Pons (tissue), 1 donor: ENCODE data around the gene TEKT5.
"Not testable (repeated sequence)": the region's sequence is repeated elsewhere in the genome, so short reads cannot be mapped to it uniquely, and the experiment has no call there.

Source experiments
- DNase-seq: peaks from one replicate; pipeline ENCODE4 v3.0.0-alpha.2; 2016; ENCODE audit warnings: low spot score

Gene TEKT5

GRCh38 chr16:10658943-10659342, 35.8 kb downstream of the TEKT5 start:
- DNase-seq: no peak

- DNase-seq: no peak
These were observed 36.8 kb downstream of the TEKT5 start for GRCh38 chr16:10657925-10658324.

GRCh38 chr16:10656618-10657017, 38.1 kb downstream of the TEKT5 start:
- DNase-seq: no peak

- no peak for DNase-seq
These were observed 39.2 kb downstream of the TEKT5 start for GRCh38 chr16:10655415-10655977.

GRCh38 chr16:10654592-10655414, 39.9 kb downstream of the TEKT5 start:
- no peak for DNase-seq

GRCh38 chr16:10652730-10653590, 41.8 kb downstream of the TEKT5 start:
- no peak for DNase-seq

- not testable (repeated sequence) for DNase-seq
These were observed 45.6 kb downstream of the TEKT5 start for GRCh38 chr16:10649098-10649497.

GRCh38 chr16:10647721-10648296, 46.9 kb downstream of the TEKT5 start:
- no peak for DNase-seq

- no peak for DNase-seq
These were observed 47.4 kb downstream of the TEKT5 start for GRCh38 chr16:10647264-10647720.

- no peak for DNase-seq
These were observed 48.0 kb downstream of the TEKT5 start for GRCh38 chr16:10646581-10647263.

GRCh38 chr16:10646228-10646580, 48.5 kb downstream of the TEKT5 start:
- no peak for DNase-seq

- DNase-seq: no peak
These were observed 50.6 kb downstream of the TEKT5 start for GRCh38 chr16:10644092-10644491.

- DNase-seq: no peak
These were observed 51.8 kb downstream of the TEKT5 start for GRCh38 chr16:10642964-10643363.

GRCh38 chr16:10641953-10642949, 52.5 kb downstream of the TEKT5 start:
- DNase-seq: no peak

GRCh38 chr16:10641555-10641952, 53.2 kb downstream of the TEKT5 start:
- DNase-seq: no peak

- no peak for DNase-seq
These were observed 53.8 kb downstream of the TEKT5 start for GRCh38 chr16:10640934-10641333.

- no peak for DNase-seq
These were observed 56.6 kb downstream of the TEKT5 start for GRCh38 chr16:10638101-10638500.

GRCh38 chr16:10637337-10638037, 57.2 kb downstream of the TEKT5 start:
- no peak for DNase-seq

- no peak for DNase-seq
These were observed 59.2 kb downstream of the TEKT5 start for GRCh38 chr16:10635365-10636021.
